NT2/D1 (cell line): ENCODE results near the gene FITM1.

Experiments
- YY1 ChIP-seq: IDR thresholded peaks from 2 replicates; pipeline ENCODE4 v1.6.1; 2011; ENCODE audit not compliant: insufficient read length, insufficient read depth
- ZNF274 ChIP-seq: IDR thresholded peaks from 2 replicates; pipeline ENCODE4 v1.6.1; 2011; ENCODE audit warnings: mild to moderate bottlenecking, low read depth, low read length

DNA sequence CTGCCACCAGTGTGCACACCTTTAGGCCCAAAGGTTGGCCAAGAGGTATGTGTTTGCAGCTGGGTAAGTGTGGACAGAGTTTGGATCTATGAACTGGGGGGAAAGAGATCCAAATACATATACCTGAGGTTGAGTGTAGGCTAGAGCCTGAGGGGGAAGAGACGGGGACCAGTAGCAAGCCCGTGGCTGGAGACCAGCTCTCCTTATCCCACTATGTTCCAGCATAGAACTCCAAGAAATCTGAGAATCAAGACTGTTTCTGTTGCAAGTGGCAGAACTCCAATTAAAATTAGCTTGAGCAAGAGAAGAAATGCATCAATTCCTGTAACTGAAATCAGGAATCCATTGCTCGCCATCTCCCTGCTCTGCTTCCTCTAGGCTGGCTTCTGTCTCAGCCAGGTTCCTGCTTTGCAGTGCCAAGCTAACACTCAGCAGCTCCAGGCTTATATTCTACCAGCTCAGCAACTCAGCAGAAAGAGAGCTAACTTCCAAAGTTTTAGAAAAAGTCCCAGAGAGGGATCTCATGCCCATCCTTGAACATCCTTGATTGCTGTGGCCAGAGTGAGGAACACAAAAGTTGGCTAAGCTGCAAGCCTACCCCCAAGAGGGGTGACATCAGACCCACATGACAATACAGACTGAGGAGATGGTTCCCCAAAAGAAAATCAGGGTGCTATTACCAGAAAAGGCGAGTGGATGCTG is 37.8 kb upstream of the FITM1 start:
- TF ChIP-seq YY1 (no peak), ZNF274 (no peak)
